ENCODE data around the gene PROB1.
"Not testable (repeated sequence)": the region's sequence is repeated elsewhere in the genome, so short reads cannot be mapped to it uniquely, and the experiment has no call there.

PROB1 gene

DNA sequence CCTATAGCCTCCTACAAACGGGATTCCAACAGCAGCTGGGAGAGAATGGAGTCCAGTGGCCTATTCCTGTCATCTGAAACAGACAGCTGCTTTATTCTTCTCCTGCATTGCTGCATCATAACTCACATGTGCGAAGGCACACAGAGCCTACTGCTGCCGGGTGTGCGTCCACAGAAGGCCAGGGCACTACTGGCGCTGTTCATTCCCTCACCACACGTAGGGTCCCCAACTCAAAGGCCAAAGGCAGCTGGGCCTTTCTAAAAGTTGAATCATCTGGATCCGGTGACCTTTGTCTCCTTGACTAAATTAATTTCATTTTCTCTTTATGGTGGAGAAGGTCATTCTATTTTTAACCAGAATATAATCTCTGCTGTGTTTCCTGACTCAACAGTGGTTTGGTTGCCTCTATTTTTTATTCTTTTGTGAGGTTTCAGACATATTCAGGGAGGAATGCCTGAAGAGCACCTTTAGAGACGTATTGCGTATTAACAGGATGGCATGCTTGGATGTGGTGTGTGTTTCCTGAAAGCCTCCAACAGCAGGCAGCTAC is 19.8 kb upstream of the PROB1 start:
- in situ Hi-C loops (cut with HindIII; ENCODE audit: low sequenced_read_pairs) = loop anchor here (5.0 kb wide), 1 partner anchor 108 kb away; no protein-coding TSS in a partner anchor

DNA sequence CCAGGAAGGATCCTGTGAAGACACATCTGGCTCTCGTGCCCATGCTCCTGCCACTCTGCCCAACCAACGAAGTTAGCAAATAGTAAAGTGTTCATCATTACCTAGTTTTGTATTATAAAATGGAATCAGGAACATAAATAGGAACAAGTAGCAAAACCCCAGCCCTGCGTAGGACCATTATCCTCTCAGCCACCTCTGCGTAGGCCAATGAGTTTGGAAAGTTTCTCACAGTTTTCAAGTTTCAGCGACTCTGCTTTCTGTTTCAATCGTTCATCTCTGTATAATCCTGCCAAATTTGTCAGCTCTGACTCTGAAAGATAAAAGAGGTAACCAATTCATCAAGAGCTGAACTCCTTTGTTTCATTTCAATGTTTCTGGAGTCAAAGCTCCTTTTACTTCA is 19.1 kb upstream of the PROB1 start:
- in situ Hi-C loops (cut with HindIII; ENCODE audit: low sequenced_read_pairs) = loop anchor here (5.0 kb wide), 1 partner anchor 108 kb away; no protein-coding TSS in a partner anchor

- in situ Hi-C loops (cut with HindIII; ENCODE audit: low sequenced_read_pairs) = loop anchor here (5.0 kb wide), 1 partner anchor 109 kb away; no protein-coding TSS in a partner anchor
Observed at GRCh38 chr5:139413153-139413552, 18.2 kb upstream of the PROB1 start.

- in situ Hi-C loops (cut with HindIII; ENCODE audit: low sequenced_read_pairs) = loop anchor here (5.0 kb wide), 1 partner anchor 111 kb away; no protein-coding TSS in a partner anchor
Observed at GRCh38 chr5:139410993-139411828, 16.3 kb upstream of the PROB1 start.

DNA sequence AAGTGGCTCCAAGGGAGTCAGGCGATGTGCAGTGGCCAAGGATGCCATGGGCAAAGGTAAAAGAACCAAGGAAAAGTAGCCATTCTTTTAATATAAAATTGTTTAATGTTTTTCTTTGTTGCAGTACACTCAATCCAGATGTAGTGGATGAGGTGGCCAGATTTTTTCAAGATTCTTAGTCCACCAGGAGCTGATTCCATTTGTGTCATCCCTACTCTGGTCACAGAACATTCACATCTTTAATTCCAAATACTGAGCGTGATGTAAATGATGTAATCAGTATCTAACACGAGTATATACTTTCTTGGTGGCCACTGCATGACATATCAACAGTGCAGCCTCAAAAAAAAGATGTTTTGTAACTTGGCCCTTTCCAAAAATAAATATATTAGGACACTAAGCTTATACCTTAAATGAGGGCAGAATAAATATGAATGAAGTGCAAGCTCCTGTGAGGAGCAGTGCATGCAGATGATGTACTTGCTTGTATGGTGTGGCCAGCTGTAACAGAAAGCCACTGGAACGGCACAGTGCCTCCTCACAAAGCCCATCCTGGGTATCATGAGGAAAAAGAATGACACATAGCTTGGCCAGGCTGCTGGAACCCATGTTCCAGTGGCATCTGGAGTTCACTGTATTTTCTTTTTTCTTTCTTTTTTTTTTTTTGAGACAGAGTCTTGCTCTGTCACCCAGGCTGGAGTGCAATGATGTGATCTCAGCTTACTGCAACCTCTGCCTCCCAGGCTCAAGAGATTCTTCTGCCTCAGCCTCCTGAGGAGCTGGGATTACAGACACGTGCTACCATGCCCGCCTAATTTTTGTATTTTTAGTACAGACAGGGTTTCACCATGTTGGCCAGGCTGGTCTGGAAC is 15.5 kb upstream of the PROB1 start:
- in situ Hi-C loops (cut with HindIII; ENCODE audit: low sequenced_read_pairs) = loop anchor here (5.0 kb wide), 1 partner anchor 112 kb away; no protein-coding TSS in a partner anchor

DNA sequence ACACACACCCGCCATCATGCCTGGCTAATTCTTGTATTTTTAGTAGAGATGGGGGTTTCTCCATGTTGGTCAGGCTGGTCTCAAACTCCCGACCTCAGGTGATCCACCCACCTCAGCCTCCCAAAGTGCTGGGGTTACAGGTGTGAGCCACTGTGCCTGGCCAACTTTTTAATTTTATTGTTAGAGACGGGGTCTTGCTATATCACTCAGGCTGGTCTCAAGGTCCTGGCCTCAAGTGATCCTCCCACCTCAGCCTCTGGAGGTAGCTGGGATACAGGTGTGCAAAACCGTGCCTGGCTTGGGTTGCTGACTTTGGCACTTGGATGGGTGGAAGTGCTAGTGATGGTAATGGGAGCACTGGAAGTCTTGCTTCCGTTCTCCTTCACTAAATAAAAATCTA is 14.2 kb upstream of the PROB1 start:
- in situ Hi-C loops (cut with HindIII; ENCODE audit: low sequenced_read_pairs) = not testable (repeated sequence)

- in situ Hi-C loops (cut with HindIII; ENCODE audit: low sequenced_read_pairs) = no loop called here
Observed at GRCh38 chr5:139408191-139408590, 13.3 kb upstream of the PROB1 start.

GRCh38 chr5:139407517-139407916 is 12.6 kb upstream of the PROB1 start:
- in situ Hi-C loops (cut with HindIII; ENCODE audit: low sequenced_read_pairs) = no loop called here

DNA sequence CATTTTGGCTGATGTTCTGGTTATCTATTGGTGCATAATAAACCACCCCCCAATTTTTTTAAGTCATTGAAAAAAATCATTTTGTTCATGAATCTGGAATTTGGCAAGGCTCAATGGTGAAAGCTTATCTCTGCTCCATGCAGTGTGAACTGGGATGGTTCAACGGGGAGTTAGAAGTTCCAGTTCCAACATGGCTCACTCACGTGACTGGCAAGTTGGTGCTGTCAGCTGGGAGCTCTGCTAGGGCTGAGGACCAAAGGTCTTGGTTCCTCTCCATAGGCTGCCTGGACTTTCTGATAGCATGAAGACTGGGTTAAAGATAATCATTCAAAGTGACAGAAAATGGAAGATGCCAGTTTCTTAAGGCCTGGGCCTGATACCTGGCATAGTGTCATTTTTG is 12.1 kb upstream of the PROB1 start:
- in situ Hi-C loops (cut with HindIII; ENCODE audit: low sequenced_read_pairs) = no loop called here

DNA sequence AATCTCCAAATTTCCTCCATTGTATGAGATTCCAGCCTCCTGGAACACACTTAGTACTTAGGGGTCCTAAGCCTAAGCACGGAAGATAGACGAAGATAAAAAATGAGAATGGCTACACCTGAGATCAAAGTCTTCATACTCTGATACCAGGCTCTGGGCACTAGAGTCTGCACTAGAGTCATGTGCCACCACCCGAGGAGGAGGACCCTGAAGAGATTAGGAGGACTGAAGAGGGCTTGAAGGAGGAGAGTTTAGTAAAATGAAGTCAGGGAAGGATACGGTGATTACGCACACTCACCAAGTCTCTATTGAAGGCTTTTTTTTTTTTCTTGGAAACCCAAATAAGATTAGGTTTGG is 9.6 kb upstream of the PROB1 start:
- in situ Hi-C loops (cut with HindIII; ENCODE audit: low sequenced_read_pairs) = no loop called here

DNA sequence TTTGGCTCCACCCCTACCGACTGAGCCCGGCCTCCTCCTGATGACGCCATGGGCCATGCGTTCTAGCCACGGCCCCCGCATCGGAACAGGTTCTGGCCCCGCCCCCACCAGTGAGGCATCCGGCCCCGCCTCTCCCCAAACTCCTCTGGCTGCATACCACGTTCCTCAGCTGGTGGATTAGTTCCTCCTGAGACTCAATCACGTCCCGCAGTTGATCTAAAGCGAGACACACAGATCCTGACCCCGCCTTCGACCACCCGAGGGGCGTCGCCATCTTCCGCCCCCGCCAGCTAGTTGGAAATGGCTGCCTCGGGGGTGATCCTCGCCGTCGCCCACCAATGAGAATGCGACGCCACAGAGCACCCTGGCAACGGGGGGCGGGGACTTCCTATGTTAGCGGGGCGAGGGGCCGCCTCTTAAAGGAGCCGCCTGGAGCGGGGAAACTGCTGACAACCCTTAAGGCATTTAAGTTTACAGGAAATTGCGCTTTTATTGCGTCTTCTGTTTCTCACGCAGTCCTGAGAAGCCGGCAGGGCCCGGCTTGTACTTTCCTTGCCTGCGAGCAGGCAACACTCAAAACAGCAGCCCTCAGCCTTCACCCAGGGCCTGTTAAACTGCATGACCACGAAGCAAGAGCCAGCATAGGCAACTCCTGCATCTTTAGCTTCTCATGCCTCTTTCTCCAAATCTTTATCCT is 9.0 kb upstream of the PROB1 start, which contains the start of gene SPATA24:
TSS of gene SPATA24 (minus strand) at position 303 of the 697 bp plus-strand sequence. CDS start at position 274, 29 bp downstream.
- in situ Hi-C loops (cut with HindIII; ENCODE audit: low sequenced_read_pairs) = no loop called here

DNA sequence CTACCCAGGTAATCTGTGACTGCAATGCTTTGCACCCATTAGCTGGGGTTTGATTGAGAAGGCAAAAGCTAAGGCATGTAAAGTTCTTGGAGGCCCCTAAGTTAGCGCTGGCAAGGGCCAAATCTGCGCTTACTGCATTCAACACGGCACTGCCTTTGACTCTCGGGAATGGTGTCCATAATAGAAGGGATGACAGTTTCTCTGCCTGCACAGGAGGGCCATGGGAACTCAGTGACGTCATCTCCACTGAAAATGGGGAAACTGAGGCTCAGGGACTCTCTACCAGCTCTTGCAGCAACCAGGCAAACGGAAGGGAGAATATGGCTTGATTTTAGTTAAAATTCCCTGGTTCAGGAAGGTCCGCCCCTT is 8.5 kb upstream of the PROB1 start:
- in situ Hi-C loops (cut with HindIII; ENCODE audit: low sequenced_read_pairs) = no loop called here

DNA sequence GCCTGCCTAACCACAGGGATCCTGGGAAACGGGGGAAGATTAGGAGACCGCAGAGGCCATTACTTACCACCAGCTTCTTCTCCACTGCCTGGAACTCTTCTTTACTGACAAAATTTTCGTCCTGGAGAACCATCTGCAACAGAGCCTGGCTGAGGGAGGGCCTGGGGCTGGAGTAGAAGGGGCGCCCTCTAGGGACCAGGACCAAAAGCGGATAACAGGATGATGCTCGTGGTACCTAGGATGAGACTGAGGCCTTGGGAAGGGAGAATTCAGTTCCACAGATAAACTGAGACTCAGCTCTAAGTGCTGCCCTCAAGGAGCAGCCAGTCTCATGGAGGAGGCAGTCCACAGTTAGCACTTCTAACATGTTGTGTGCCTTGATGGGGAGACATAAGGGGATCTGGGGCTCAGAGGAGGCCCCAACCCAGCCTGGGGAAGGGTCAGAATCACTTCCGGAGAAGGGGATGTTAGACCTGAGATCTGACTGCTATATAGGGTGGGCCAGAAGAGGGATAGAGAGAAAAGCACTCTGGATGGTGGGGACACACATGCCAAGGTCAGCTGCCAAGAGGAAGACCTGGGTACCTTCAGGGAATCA is 7.8 kb upstream of the PROB1 start:
- in situ Hi-C loops (cut with HindIII; ENCODE audit: low sequenced_read_pairs) = no loop called here

GRCh38 chr5:139401546-139401945 is 6.6 kb upstream of the PROB1 start:
- in situ Hi-C loops (cut with HindIII; ENCODE audit: low sequenced_read_pairs) = no loop called here

GRCh38 chr5:139399501-139400121 is 4.7 kb upstream of the PROB1 start:
- in situ Hi-C loops (cut with HindIII; ENCODE audit: low sequenced_read_pairs) = loop anchor here (5.0 kb wide), 1 partner anchor 57 kb away; the partner anchor contains the start of gene PAIP2

GRCh38 chr5:139397921-139398320 is 3.0 kb upstream of the PROB1 start:
- in situ Hi-C loops (cut with HindIII; ENCODE audit: low sequenced_read_pairs) = loop anchor here (5.0 kb wide), 1 partner anchor 56 kb away; the partner anchor contains the start of gene PAIP2

- in situ Hi-C loops (cut with HindIII; ENCODE audit: low sequenced_read_pairs) = loop anchor here (5.0 kb wide), 1 partner anchor 54 kb away; the partner anchor contains the start of gene PAIP2
Observed at GRCh38 chr5:139396691-139397090, 1.8 kb upstream of the PROB1 start.

DNA sequence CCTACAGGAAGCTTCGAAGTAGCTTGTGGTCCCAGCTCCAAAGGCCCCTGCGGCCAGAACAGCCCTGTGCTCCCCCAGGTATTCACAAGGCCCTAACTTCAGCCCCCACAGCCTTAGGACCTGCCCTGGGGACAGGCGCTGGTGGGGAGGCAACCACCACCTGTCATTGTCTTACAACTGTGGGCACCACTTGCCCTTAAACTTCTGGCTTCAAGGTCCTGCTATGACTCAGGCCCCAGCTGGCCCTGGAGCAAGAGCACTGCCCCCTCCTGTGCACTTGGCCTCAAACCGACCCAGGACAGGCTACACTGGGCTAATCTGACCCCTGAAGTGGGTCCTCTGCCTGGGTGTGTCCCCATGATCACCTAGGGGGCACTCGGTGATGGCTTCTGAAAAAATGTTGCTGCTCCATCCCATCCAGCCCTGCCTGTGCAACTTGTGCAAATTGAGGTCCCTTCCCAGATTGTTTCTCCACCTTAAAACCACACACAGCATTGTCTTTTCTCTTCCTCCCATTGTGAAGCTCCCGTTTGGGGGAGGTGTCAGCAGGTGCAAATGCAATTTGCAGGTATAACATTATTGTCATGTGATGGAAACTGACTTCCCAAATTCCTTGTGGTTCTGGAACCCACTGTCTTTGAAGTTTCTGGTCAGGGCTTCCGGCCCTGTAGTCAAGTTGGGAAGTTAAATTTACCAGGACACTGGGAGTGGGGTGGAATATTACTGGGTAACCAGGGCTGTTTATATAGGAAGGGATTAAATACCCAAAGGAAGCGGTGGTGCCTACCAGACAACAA is 1.1 kb upstream of the PROB1 start:
- in situ Hi-C loops (cut with HindIII; ENCODE audit: low sequenced_read_pairs) = loop anchor here (5.0 kb wide), 1 partner anchor 54 kb away; the partner anchor contains the start of gene PAIP2
